HG02938 (cell line): Measurements from ENCODE around the gene CENPS.
"Not testable (repeated sequence)": the region's sequence is repeated elsewhere in the genome, so short reads cannot be mapped to it uniquely, and the experiment has no call there.

Experiments used
- ATAC-seq: cut with Tn5 transposase; IDR thresholded peaks from one replicate; pipeline ENCODE4 v1.9.1; 2021; ENCODE audit warnings: mild to moderate bottlenecking, moderate library complexity; ENCODE audit not compliant: unreplicated experiment

CENPS gene

DNA sequence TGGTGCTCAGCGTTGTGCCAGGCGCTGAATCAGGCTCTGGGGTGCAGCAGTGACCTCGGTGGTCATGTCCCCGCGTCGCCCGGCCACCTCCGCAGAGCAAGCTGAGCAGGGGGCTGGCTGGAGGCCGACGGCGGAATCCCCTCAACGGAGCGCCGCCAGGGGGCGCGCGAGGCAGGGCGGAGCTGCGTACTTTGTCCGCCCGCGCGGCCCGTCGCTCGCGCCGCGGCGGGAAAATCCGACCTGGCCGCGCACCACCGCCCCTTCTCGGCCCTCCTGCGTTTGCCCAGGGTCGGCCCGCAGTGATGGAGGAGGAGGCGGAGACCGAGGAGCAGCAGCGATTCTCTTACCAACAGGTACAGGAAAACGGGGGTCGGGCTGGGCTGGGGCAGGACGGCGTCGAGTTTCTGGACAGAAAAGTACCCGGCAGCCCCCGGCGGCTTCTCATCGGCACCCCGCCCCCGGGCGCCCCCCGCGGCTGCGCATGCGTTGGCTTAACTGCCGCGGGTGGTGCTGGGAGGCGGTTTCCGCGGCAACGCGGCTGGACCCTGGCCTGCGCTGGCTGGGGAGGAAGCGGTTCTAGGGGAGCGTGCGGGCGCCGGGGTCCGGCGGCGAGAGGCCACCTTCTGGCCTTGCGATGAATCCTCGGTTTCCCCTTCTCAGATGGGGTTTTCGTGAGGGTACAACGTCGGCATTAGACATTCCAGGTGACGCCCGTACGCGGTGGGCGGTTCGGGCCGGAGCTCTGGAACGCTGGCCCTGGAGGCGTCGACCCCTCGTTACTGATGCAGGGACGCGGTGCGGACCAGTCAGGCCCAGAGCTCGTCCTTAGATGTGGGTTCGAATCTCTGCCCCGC lies at the start of gene CENPS:
Gene CENPS (plus strand): TSS at position 218 of the 854 bp plus-strand sequence. CDS start 85 bp downstream, at position 303.
- ATAC-seq = peak; percentile 63

- ATAC-seq = no peak
These were observed 49.5 kb upstream of the CENPS start for GRCh38 chr1:10380594-10381275.

GRCh38 chr1:10383630-10384029 lies 46.6 kb upstream of the CENPS start:
- ATAC-seq = no peak

DNA sequence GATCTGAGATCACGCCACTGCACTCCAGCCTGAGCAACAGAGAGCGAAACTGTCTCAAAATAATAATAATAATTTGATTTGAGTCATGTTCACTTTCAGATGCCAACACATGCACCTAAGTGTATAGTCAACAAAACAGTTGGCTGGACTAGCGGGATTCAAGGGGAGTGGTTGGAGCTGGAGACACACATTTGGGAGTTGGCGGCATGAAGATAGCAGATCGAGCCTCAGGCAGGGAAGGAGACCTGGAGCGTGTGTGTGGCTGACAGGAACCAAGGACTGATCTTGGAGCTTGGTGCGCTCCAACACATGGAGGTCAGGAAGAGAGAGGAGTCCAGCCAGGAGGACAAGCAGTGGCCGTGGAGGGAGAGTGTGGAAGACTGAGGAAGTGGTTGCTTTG lies 46.0 kb upstream of the CENPS start:
- no peak for ATAC-seq

- no peak for ATAC-seq
These were observed 43.2 kb upstream of the CENPS start for GRCh38 chr1:10386761-10387676.

DNA sequence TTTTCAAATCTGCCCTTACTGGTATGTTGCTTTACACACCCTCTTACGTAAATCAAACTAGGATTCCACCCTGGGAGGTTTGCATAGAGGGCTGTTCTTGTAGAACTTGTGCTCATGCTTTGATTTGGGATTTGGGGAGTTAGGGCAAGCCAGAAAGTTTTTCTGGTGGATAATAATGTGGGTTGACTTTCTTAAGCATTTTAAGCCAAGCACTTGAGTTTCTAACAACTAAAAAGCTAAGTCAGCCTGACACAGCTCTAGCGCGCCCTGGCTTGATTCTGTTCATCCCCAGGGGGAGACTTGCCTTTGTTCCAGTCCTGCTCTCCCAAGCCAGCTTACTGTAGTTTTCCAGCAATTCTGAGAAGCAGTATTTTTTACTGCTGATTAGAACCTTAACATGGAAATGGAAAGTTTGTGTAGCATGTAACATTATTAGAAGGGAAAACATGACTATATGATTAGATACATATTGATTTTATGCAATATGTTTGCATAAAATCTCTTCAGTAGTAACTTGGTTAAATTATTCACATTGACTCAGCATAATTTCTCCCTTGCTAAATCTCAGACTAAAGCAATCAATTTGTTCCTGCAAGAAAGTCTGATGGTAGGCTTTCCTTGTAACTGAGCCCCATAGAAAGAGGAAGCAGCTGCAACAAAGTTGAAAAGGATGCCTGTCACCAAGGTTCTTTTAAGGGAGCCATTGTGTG lies 42.4 kb upstream of the CENPS start:
- no peak for ATAC-seq

DNA sequence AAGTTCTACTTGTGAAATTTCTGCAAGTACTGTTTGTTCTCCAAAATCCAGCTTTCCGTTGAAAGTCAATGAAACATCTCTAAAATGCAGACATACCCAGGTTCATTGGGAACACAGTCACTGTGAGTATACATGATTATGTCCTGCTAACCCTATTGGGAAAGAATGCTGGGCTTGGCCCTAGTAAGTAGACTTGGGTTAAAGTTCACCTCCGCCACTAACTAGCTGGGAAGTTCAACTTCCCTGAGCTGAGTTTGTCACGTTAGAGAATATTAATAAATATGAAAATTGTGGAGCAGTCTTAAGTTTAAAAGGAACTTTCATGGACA lies 41.9 kb upstream of the CENPS start:
- no peak for ATAC-seq

- no peak for ATAC-seq
These were observed 40.8 kb upstream of the CENPS start for GRCh38 chr1:10389271-10389973.

DNA sequence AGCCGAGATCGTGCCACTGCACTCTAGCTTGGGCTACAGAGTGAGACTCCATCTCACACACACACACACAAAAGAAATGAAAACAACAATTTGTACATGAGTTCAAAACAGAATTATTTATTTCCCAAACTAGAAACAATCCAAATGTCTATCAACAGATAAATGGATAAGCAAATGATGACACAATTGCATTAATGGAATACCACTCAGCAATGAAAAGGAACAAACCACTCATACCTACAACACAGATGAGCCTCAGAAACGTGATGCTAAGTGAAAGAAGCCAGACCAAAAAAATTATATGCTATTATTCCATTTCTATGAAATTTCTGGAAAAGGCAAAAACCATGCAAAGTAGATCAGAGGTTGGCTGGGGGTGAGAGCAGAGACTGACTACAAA lies 33.4 kb upstream of the CENPS start:
- ATAC-seq = no peak

DNA sequence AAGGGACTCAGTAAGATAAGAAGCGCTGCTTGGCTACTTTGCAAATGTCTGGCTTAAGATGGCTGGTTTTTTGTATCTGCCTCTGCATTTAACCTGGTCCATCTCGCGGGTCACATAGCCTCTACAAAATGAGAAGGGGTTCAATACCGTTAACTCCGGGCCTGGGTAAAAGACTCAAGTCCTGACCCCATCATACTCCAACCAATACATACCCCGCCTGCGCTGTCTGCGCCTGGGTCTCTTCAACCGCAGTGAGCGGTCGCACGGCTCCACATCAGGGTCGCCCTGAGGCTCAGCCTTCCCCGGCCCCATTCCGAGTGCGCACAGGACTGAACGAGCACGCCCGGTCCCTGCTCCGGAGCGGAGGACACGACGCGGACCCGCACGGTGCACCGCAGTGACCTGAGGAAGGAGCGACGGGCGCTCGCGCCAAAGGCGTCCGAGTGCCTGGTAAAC lies 31.9 kb upstream of the CENPS start:
- no peak for ATAC-seq

DNA sequence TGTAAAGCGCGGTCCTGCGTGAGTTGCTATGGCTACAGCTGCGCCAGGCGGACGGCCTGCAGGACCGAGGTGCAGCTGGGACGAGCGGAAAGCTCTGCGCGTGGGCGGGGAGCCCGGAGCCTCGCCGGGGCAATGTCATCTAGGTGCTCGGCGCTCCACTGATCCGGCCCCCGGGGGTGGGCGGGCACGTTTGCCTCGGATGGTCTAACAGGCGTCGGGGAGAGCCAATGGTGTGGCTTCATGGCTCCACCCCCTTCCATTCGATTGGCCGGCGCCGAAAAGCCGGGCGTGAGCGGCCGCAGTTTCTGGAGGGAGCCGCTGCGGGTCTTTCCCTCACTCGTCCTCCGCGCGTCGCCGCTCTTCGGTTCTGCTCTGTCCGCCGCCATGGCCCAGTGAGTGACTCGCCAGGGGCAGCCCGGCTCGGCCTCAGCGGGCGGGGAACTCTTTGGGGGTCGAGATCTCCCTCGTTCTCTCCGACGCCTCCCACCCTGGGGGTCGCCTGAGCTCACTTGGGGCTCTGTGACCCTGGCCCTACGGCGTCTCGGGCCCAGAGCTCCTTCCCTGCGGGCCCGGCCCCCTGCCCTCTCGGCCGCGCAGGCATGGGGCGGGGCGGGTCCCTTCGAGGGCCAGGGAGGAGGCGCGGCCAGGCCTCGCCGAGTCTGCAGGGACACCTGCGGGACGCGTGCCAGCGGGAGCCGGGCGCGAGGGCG lies 31.3 kb upstream of the CENPS start, which contains the start of gene PGD:
Gene PGD (plus strand): TSS at position 331 of the 710 bp plus-strand sequence. CDS start 54 bp downstream, at position 385.
- peak; percentile 96 for ATAC-seq

- no peak for ATAC-seq
These were observed 30.7 kb upstream of the CENPS start for GRCh38 chr1:10399444-10399941.

DNA sequence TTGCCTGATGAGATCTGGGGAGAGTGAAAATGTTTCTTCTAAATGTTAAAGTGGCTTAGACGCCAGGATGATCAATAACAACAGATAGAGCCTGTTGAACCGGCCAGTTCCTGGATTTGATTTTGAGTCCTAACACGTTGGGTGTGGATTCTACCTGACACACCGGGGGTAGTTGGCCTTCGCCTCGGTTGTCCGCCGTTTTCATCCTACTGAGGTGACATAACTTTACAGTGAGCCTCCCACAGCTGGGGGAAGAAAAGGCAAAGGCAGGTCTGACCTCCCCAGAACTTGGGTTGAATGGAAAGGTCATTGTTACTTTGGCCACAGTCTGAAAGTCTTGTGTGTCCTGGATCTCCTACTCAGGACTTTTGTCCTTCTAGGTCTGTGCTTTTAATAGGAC lies 30.2 kb upstream of the CENPS start:
- no peak for ATAC-seq

- no peak for ATAC-seq
These were observed 29.0 kb upstream of the CENPS start for GRCh38 chr1:10401281-10401680.

- no peak for ATAC-seq
These were observed 27.4 kb upstream of the CENPS start for GRCh38 chr1:10402729-10403274.

DNA sequence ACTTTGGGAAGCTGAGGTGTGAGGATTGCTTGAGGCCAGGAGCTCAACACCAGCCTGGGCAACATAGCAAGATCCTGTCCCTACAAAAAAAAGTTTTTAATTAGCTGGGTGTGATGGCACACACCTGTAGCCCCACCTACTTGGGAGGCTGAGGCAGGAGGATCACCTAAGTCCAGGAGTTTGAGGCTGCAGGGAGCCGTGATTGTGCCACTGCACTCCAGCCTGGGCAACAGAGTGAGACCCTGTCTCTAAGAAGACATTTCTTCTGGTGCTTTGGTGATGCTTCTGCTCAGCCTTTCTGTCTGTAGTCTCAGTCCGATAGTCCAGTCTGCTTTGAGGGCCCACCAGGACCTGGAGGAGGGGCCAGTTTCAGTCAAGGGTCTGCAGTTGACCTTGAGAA lies 23.0 kb upstream of the CENPS start:
- no peak for ATAC-seq

DNA sequence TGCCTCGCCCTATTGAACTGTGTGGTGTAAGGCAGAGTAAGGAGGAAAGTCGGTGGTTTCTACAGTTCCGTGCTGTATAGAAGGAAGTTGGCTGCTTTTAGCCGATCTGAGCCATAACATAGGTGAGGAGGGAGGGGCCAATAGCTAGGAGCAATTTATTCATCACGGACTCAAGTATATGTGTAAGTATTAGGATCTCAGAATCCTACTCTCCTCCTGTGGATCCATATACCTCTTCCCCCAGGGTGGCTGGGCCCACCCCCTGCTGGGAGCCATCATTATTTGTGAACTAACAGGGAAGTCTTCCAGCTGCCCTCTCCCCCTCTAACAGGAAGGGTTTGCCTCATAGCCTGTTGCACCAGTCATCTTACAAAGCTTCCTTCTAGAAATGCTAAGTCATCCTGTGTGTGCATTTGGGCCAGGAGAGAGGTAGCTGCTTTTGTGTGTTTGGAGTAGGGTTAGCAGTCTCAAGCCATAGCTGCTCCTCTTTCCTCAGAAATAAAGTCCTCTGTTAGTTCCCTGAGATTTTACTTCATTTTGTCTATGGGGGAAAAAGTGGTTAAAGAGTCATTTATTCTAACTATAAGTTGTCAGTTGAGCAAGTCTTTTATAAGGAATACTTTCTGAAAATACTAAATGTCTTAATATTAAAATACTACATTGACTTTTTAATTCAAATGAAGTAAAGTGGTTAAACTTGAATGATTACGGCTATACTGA lies 14.9 kb upstream of the CENPS start:
- ATAC-seq = no peak

DNA sequence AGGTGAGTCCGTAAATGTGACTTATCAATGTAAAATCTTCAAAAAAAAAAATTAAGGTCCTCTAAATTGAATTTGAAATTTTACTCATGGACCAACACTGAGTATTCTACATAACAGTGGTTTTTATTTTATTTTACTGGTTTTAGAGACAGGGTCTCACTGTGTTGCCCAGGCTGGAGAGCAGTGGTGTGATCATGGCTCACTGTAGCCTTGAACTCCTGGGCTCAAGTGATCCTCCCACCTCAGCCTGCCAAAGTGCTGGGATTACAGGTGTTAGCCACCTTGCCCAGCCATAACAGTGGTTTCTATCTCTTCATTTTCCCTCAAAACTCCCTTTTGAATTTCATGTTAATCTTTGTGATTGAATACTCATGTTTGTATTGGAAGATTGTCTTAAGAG lies 14.3 kb upstream of the CENPS start:
- not testable (repeated sequence) for ATAC-seq
